K562 (cell line): ENCODE results near the gene MAGEA9B. TPM values are rescaled to one million over a fixed set of nuclear protein-coding genes. Genes with fewer than 3 reads are reported as not detected.

Source experiments
- ATAC-seq: fragments of 200-7000 bp; cut with Tn5 transposase; 3 replicates; pipeline ENCODE4 v1.9.1; 2020; ENCODE audit warnings: moderate library complexity
- BruUV-seq: library from RNA; stranded (reverse); fragments of 400-500 nt; replicated peaks from 2 replicates; lab custom pipeline; 2021; lab: Mats Ljungman, UMichigan
- CTCF ChIA-PET: fragments of 300-600 bp; formaldehyde crosslinking; extraction: SDS; loops from one replicate; lab custom pipeline; 2021; ENCODE audit warnings: low intra/inter-chr PET ratio; lab: Yijun Ruan, JAX
- POLR2A ChIA-PET: fragments of 300-600, 350-650 bp; sonication (Branson Sonifier 250); formaldehyde crosslinking; extraction: SDS; loops from one replicate; lab custom pipeline; 2021; ENCODE audit warnings: antibody characterized with exemption, inconsistent platforms; lab: Yijun Ruan, JAX
- DNase-seq, 4 experiments: peaks; one replicate each; pipeline versions ENCODE4 v3.0.0 to v3.0.0-alpha.2; 2011 to 2018; ENCODE audit warnings: low spot score in 3 of 4, mixed read lengths in 3 of 4; ENCODE audit errors: extremely low read depth in 1 of 4
- FAIRE-seq: peaks from 2 replicates; lab custom pipeline; 2011; peaks lifted over from hg19 to GRCh38; lab: Jason Lieb, UNC
- H2AFZ ChIP-seq: 2 replicates; pipeline ENCODE4 v1.6.0; 2011; ENCODE audit warnings: low read depth, low read length, control low read depth, inconsistent platforms
- H3K27ac ChIP-seq: fragments of 200-600 bp; 3 replicates; pipeline ENCODE4 v1.8.0; 2011; ENCODE audit warnings: low read depth, mild to moderate bottlenecking, control low read depth, inconsistent platforms, low read length, moderate library complexity, mixed read lengths; ENCODE audit errors: extremely low read depth
- H3K27me3 ChIP-seq, 2 experiments: fragments of 300-600 bp in 1 of 2; 2 replicates in 1 of 2; 3 replicates in 1 of 2; pipeline versions ENCODE4 v1.6.0 to v1.8.0; 2011; ENCODE audit warnings: inconsistent platforms in 2 of 2, low read length in 2 of 2, mild to moderate bottlenecking in 1 of 2, mixed read lengths in 1 of 2, moderate library complexity in 1 of 2; ENCODE audit not compliant: control insufficient read depth in 2 of 2, insufficient read depth in 2 of 2
- H3K36me3 ChIP-seq: fragments of 300-600 bp; 3 replicates; pipeline ENCODE4 v1.8.0; 2011; ENCODE audit warnings: mild to moderate bottlenecking, low read length, inconsistent platforms; ENCODE audit not compliant: control insufficient read depth, insufficient read depth
- H3K4me1 ChIP-seq, 2 experiments: fragments of 200-600 bp in 1 of 2; replicated peaks in 1 of 2; 2 replicates in 1 of 2; 3 replicates in 1 of 2; pipeline versions ENCODE4 v1.5.1 to v1.8.0; 2011; ENCODE audit warnings: inconsistent platforms in 2 of 2, low read length in 2 of 2, mild to moderate bottlenecking in 1 of 2, mixed read lengths in 1 of 2, moderate library complexity in 1 of 2; ENCODE audit not compliant: control insufficient read depth in 2 of 2, insufficient read depth in 2 of 2
- H3K4me2 ChIP-seq: 2 replicates; pipeline ENCODE4 v1.6.1; 2011; ENCODE audit warnings: low read length, control low read depth, inconsistent platforms, mixed read lengths; ENCODE audit not compliant: insufficient read depth
- H3K4me3 ChIP-seq: fragments of 200-600 bp; sonication (generic), shearing (Covaris generic); 2 replicates; pipeline ENCODE4 v1.5.1; 2016; ENCODE audit warnings: control low read depth, inconsistent platforms
- H3K79me2 ChIP-seq: fragments of 200-600 bp; 3 replicates; pipeline ENCODE4 v1.8.0; 2011; ENCODE audit warnings: low read length, inconsistent platforms; ENCODE audit not compliant: control insufficient read depth, insufficient read depth
- H3K9ac ChIP-seq, 2 experiments: 2 replicates each; pipeline versions ENCODE4 v1.6.0 to v1.6.1; 2011; ENCODE audit warnings: low read depth in 2 of 2, low read length in 2 of 2, control low read depth in 1 of 2, inconsistent platforms in 1 of 2, mild to moderate bottlenecking in 1 of 2, mixed read lengths in 1 of 2; ENCODE audit not compliant: insufficient read depth in 1 of 2
- H3K9me1 ChIP-seq: one replicate; pipeline ENCODE4 v1.6.0; 2011; ENCODE audit warnings: inconsistent platforms, mild to moderate bottlenecking, low read length, moderate library complexity; ENCODE audit not compliant: control insufficient read depth, insufficient read depth
- H3K9me3 ChIP-seq: replicated peaks from 2 replicates; pipeline ENCODE4 v1.5.1; 2011; ENCODE audit warnings: low read depth, low read length, inconsistent platforms; ENCODE audit not compliant: control insufficient read depth, insufficient read depth
- H4K20me1 ChIP-seq: replicated peaks from 2 replicates; pipeline ENCODE4 v1.6.1; 2011; ENCODE audit warnings: low read length, inconsistent platforms, mixed read lengths; ENCODE audit not compliant: control insufficient read depth, insufficient read depth
- ARHGAP35 ChIP-seq: fragments of 450-650 bp; IDR thresholded peaks from 2 replicates; pipeline ENCODE4 v1.6.1; 2018; ENCODE audit not compliant: partially characterized antibody
- BRF1 ChIP-seq: IDR thresholded peaks from 3 replicates; pipeline ENCODE4 v1.6.1; 2011; ENCODE audit warnings: borderline replicate concordance, mild to moderate bottlenecking; ENCODE audit not compliant: insufficient read length; ENCODE audit errors: extremely low read depth
- COPS2 ChIP-seq: fragments of 450-650 bp; conservative IDR thresholded peaks from 2 replicates; pipeline ENCODE4 v1.6.1; 2016; ENCODE audit warnings: mild to moderate bottlenecking, moderate library complexity
- GTF2A2 ChIP-seq: IDR thresholded peaks from 2 replicates; pipeline ENCODE4 v1.6.1; 2016; ENCODE audit warnings: mild to moderate bottlenecking, missing genetic modification characterization, missing compliant biosample characterization
- KLF1 ChIP-seq: fragments of 450-650 bp; IDR thresholded peaks from 2 replicates; pipeline ENCODE4 v1.6.1; 2016; ENCODE audit warnings: missing genetic modification characterization, missing compliant biosample characterization
- NFIC ChIP-seq: fragments of 450-650 bp; IDR thresholded peaks from 2 replicates; pipeline ENCODE4 v1.6.1; 2017; ENCODE audit warnings: mild to moderate bottlenecking, inconsistent platforms
- RBM14 ChIP-seq: fragments of 200-400 bp; formaldehyde crosslinking; IDR thresholded peaks from 2 replicates; pipeline ENCODE4 v1.6.1; 2018; ENCODE audit warnings: low read depth, mild to moderate bottlenecking, low read length, moderate library complexity, borderline replicate concordance; ENCODE audit not compliant: insufficient read depth
- TAL1 ChIP-seq: fragments of 450-650 bp; IDR thresholded peaks from 2 replicates; pipeline ENCODE4 v1.6.1; 2016; ENCODE audit warnings: mild to moderate bottlenecking
- ZBTB7A ChIP-seq: IDR thresholded peaks from 2 replicates; pipeline ENCODE4 v1.6.1; 2011; ENCODE audit warnings: low read depth, mild to moderate bottlenecking, low read length, moderate library complexity, borderline replicate concordance; ENCODE audit not compliant: control insufficient read depth
- ZFP1 ChIP-seq: fragments of 450-650 bp; formaldehyde crosslinking; IDR thresholded peaks from 2 replicates; pipeline ENCODE4 v1.4.0; 2020; ENCODE audit warnings: mild to moderate bottlenecking, mixed read lengths
- ZNF436 ChIP-seq: fragments of 250-450, 450-650 bp; sonication (Bioruptor Pico); formaldehyde crosslinking; IDR thresholded peaks from 2 replicates; pipeline ENCODE4 v1.7.0; 2020; ENCODE audit warnings: mild to moderate bottlenecking
- ZNF696 ChIP-seq: fragments of 250-450 bp; sonication (Bioruptor Pico); conservative IDR thresholded peaks from 2 replicates; pipeline ENCODE4 v1.4.0; 2020; ENCODE audit warnings: mild to moderate bottlenecking, moderate library complexity
- WGBS: fragments of 100-300 bp; shearing (Covaris generic); methylation state at CpG from one replicate; pipeline ENCODE4 v1.1.6; 2016; ENCODE audit warnings: low coverage, mixed read lengths; ENCODE audit not compliant: insufficient coverage; ENCODE audit errors: missing lambda C conversion rate; 5-methylcytosine and 5-hydroxymethylcytosine counted together
- in situ Hi-C: fragments of 300-500 bp; cut with MboI; formaldehyde crosslinking; loops from 4 replicates; pipeline ENCODE4 v1.15.0; 2018; ENCODE audit warnings: inconsistent platforms, mixed read lengths
- intact Hi-C: fragments of 100-400 bp; cut with micrococcal nuclease; formaldehyde crosslinking; loops from 2 replicates; pipeline ENCODE4 v1.14.2; 2022
- polyA plus RNA-seq, 8 experiments: library from polyadenylated mRNA; depleted of rRNA in 4 of 8; stranded (reverse) in 5 of 8; unstranded in 3 of 8; fragments of >200 nt; fragmentation: Nextera tagmentation in 2 of 8; fragmentation: Illumina TruSeq in 1 of 8; extraction: Ambion mirVana in 2 of 8; extraction: Trizol in 1 of 8; gene quantifications; 2 replicates each; pipeline versions ENCODE4 v1.2.1 to v1.2.3, GENCODE V29; 2011 to 2014; ENCODE audit warnings: inconsistent platforms in 1 of 8, missing spikeins in 1 of 8
- total RNA-seq, 7 experiments: library from RNA; depleted of rRNA in 6 of 7; stranded (reverse); fragments of >200 nt in 6 of 7; fragmentation: Illumina TruSeq in 2 of 7; extraction: Trizol in 2 of 7; gene quantifications; 2 replicates each; pipeline versions ENCODE4 v1.2.1 to v1.2.3, GENCODE V29; 2011 to 2021; ENCODE audit warnings: low replicate concordance in 1 of 7
- TF ChIP-seq, protein P1 (sequence below), 2 experiments: fragments of 150-350 bp in 1 of 2; IDR thresholded peaks; 2 replicates each; pipeline ENCODE4 v1.6.1; 2012 to 2016; ENCODE audit warnings: low read depth in 2 of 2, low read length in 2 of 2, mild to moderate bottlenecking in 1 of 2, moderate library complexity in 1 of 2

MAGEA9B gene
- total and polyA plus RNA-seq, 9 of the 15 experiments (the other 6 are each of a cell fraction or from before 2014, with no cell fraction given), result 11.2 to 31.2 (median 14.1) TPM

DNA sequence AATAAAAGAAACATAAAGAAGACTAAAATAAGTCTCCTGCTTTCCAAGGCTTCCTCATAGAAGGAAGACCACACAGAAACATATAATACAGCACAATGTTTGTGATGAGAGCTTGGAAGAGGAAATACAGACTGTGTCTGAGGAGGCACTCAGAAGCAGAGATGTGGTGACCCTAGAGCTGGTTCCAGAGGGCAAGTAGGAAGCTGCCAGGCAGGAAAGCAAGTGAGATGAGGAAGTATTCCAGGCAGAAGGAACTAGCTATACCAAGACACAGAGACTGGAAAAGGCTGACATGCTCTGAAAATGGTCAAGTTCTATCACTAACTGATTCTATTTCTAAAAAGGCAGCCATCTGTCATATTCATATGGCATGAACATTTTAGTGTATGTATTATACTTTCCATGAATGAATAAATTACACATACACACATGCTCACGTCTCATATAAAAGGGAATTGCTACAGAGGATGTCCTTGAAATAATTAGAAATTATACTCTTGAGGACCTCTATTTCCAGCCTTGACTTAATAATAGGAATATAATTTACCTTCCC is 24.4 kb upstream of the MAGEA9B start:
- H3K27me3 ChIP-seq, result no peaks in the 10 kb centered on the region
- no peaks in the 10 kb centered on the region for H3K36me3 ChIP-seq
- no peaks in the 10 kb centered on the region for H3K9me3 ChIP-seq
- H3K9me1 ChIP-seq, result no peaks in the 10 kb centered on the region
- POLR2A ChIA-PET, result no interaction called here
- WGBS, result 25% methylated on average over 1 of the region's 1 CpG
- H2AFZ ChIP-seq, result no peak overlapping the region
- no peak overlapping the region for H3K9ac ChIP-seq
- no peaks in the 10 kb centered on the region for H3K4me1 ChIP-seq
- FAIRE-seq, result no peak
- no peak for TF ChIP-seq ZBTB7A
- no peak for TF ChIP-seq GTF2A2 (tag)
- TF ChIP-seq ZNF436 (CRISPR knock-in tag), result no peak
- no peak for TF ChIP-seq ZNF696
- TF ChIP-seq BRF1, result no peak
- TF ChIP-seq NFIC, result no peak
- TF ChIP-seq KLF1 (tag), result no peak
- TF ChIP-seq ARHGAP35, result no peak
- no peak for TF ChIP-seq COPS2
- TF ChIP-seq, protein P1, sequence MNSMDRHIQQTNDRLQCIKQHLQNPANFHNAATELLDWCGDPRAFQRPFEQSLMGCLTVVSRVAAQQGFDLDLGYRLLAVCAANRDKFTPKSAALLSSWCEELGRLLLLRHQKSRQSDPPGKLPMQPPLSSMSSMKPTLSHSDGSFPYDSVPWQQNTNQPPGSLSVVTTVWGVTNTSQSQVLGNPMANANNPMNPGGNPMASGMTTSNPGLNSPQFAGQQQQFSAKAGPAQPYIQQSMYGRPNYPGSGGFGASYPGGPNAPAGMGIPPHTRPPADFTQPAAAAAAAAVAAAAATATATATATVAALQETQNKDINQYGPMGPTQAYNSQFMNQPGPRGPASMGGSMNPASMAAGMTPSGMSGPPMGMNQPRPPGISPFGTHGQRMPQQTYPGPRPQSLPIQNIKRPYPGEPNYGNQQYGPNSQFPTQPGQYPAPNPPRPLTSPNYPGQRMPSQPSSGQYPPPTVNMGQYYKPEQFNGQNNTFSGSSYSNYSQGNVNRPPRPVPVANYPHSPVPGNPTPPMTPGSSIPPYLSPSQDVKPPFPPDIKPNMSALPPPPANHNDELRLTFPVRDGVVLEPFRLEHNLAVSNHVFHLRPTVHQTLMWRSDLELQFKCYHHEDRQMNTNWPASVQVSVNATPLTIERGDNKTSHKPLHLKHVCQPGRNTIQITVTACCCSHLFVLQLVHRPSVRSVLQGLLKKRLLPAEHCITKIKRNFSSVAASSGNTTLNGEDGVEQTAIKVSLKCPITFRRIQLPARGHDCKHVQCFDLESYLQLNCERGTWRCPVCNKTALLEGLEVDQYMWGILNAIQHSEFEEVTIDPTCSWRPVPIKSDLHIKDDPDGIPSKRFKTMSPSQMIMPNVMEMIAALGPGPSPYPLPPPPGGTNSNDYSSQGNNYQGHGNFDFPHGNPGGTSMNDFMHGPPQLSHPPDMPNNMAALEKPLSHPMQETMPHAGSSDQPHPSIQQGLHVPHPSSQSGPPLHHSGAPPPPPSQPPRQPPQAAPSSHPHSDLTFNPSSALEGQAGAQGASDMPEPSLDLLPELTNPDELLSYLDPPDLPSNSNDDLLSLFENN (IDR thresholded peaks at IDR 0.05; ENCODE audit: low read depth in 2 of 2, low read length in 2 of 2), result no peak
- TF ChIP-seq RBM14, result no peak
- no peak for TF ChIP-seq ZFP1 (CRISPR knock-in tag)
- TF ChIP-seq TAL1, result no peak
- TF ChIP-seq, all 486 proteins: peak for 0
- intact Hi-C loops (no loop called here), in situ Hi-C loops (no loop called here)
- Histone ChIP-seq H3K79me2 (no peaks in the 10 kb centered on the region), H3K27ac (no peak overlapping the region), H3K4me2 (no peak overlapping the region), H3K4me3 (no peak overlapping the region), H4K20me1 (no peaks in the 10 kb centered on the region)
- no TSS peak for BruUV-seq
- CTCF ChIA-PET, result no interaction called here
- ATAC-seq (no peak), DNase-seq (no peak)
